HG03521 (cell line): ENCODE results near the gene RBM12.

Experiments used
- ATAC-seq: cut with Tn5 transposase; IDR thresholded peaks from one replicate; pipeline ENCODE4 v1.9.1; 2021; ENCODE audit warnings: mild to moderate bottlenecking, moderate library complexity; ENCODE audit not compliant: unreplicated experiment

The RBM12 gene

GRCh38 chr20:35621560-35621946 lies 43.1 kb downstream of the RBM12 start:
- ATAC-seq, result no peak

- no peak for ATAC-seq
Observed at GRCh38 chr20:35620818-35621559, 43.7 kb downstream of the RBM12 start.

GRCh38 chr20:35619196-35620095 lies 45.3 kb downstream of the RBM12 start:
- ATAC-seq, result peak; percentile 21

GRCh38 chr20:35618263-35619131 lies 46.2 kb downstream of the RBM12 start:
- ATAC-seq, result no peak

GRCh38 chr20:35617397-35618262 lies 47.1 kb downstream of the RBM12 start:
- ATAC-seq, result no peak

GRCh38 chr20:35616465-35617396 lies 48.0 kb downstream of the RBM12 start:
- ATAC-seq, result no peak

- peak; percentile 80 for ATAC-seq
Observed at GRCh38 chr20:35615667-35616464, 48.8 kb downstream of the RBM12 start, which contains the start of gene SPAG4. TSS of gene SPAG4 (plus strand) at chr20:35615829. CDS start at chr20:35616004, 175 bp downstream.

GRCh38 chr20:35611482-35611881 lies 53.2 kb downstream of the RBM12 start:
- no peak for ATAC-seq

GRCh38 chr20:35610833-35611427 lies 53.8 kb downstream of the RBM12 start:
- ATAC-seq, result no peak

GRCh38 chr20:35607003-35607735 lies 57.5 kb downstream of the RBM12 start:
- no peak for ATAC-seq

GRCh38 chr20:35606127-35606526 lies 58.6 kb downstream of the RBM12 start:
- ATAC-seq, result no peak

- ATAC-seq, result no peak
Observed at GRCh38 chr20:35604449-35604747, 60.3 kb downstream of the RBM12 start.

- no peak for ATAC-seq
Observed at GRCh38 chr20:35603695-35604448, 60.8 kb downstream of the RBM12 start.

- ATAC-seq, result no peak
Observed at GRCh38 chr20:35602851-35603495, 61.7 kb downstream of the RBM12 start.

GRCh38 chr20:35601990-35602389 lies 62.7 kb downstream of the RBM12 start:
- ATAC-seq, result no peak
